Liver (tissue), 3 donors: ENCODE results near the gene ETFA.

Experiments used
- EGR1 ChIP-seq, 2 donors: IDR thresholded peaks; 2 replicates each; pipeline ENCODE4 v1.6.1; 2016 to 2018; ENCODE audit warnings: antibody characterized with exemption in 2 of 2, low read depth in 2 of 2
- FOXA1 ChIP-seq: IDR thresholded peaks from 2 replicates; pipeline ENCODE4 v1.6.1; 2016; ENCODE audit warnings: antibody characterized with exemption
- JUND ChIP-seq, 2 donors: IDR thresholded peaks; 2 replicates each; pipeline ENCODE4 v1.6.1; 2016; ENCODE audit warnings: antibody characterized with exemption in 2 of 2
- SP1 ChIP-seq: IDR thresholded peaks from 2 replicates; pipeline ENCODE4 v1.6.1; 2018; ENCODE audit warnings: antibody characterized with exemption, mild to moderate bottlenecking
- TAF1 ChIP-seq: conservative IDR thresholded peaks from 2 replicates; pipeline ENCODE4 v1.6.1; 2016; ENCODE audit warnings: antibody characterized with exemption, mild to moderate bottlenecking
- YY1 ChIP-seq: IDR thresholded peaks from 2 replicates; pipeline ENCODE4 v1.6.1; 2016; ENCODE audit warnings: antibody characterized with exemption, mild to moderate bottlenecking
- ZBTB33 ChIP-seq: IDR thresholded peaks from 2 replicates; pipeline ENCODE4 v1.6.1; 2016; ENCODE audit warnings: antibody characterized with exemption
- TF ChIP-seq, protein P1 (sequence below): IDR thresholded peaks from 2 replicates; pipeline ENCODE4 v1.6.1; 2016; ENCODE audit warnings: antibody characterized with exemption, mild to moderate bottlenecking
- TF ChIP-seq, protein P2 (sequence below): fragments of 150-350 bp; IDR thresholded peaks from 2 replicates; pipeline ENCODE4 v1.5.1; 2017; ENCODE audit warnings: improper control_type of control experiment, low read depth, low read length; ENCODE audit not compliant: missing input control
- TF ChIP-seq, protein P3 (sequence below): IDR thresholded peaks from 2 replicates; pipeline ENCODE4 v1.6.1; 2016; ENCODE audit warnings: antibody characterized with exemption
- TF ChIP-seq, protein P4 (sequence below): IDR thresholded peaks from 2 replicates; pipeline ENCODE4 v1.6.1; 2016; ENCODE audit warnings: antibody characterized with exemption
- donor health status: healthy.
- donor health status: healthy.

DNA sequence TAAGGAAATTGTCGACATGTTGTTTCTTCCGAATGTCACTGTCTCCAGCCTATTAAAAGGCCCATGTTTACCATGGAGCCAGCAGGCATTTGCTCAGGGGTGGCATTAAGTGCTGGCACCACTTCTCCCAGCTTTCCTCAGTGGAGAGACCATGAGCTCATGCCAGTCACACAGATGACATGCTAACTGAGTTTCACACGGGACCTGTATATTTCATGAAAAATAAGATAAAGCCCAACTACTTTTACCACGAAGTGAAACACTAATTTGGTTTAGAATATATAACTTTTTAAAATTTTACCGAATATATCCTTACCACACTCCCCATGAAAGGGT is 93.4 kb downstream of the ETFA start:
- TF ChIP-seq, protein P1, sequence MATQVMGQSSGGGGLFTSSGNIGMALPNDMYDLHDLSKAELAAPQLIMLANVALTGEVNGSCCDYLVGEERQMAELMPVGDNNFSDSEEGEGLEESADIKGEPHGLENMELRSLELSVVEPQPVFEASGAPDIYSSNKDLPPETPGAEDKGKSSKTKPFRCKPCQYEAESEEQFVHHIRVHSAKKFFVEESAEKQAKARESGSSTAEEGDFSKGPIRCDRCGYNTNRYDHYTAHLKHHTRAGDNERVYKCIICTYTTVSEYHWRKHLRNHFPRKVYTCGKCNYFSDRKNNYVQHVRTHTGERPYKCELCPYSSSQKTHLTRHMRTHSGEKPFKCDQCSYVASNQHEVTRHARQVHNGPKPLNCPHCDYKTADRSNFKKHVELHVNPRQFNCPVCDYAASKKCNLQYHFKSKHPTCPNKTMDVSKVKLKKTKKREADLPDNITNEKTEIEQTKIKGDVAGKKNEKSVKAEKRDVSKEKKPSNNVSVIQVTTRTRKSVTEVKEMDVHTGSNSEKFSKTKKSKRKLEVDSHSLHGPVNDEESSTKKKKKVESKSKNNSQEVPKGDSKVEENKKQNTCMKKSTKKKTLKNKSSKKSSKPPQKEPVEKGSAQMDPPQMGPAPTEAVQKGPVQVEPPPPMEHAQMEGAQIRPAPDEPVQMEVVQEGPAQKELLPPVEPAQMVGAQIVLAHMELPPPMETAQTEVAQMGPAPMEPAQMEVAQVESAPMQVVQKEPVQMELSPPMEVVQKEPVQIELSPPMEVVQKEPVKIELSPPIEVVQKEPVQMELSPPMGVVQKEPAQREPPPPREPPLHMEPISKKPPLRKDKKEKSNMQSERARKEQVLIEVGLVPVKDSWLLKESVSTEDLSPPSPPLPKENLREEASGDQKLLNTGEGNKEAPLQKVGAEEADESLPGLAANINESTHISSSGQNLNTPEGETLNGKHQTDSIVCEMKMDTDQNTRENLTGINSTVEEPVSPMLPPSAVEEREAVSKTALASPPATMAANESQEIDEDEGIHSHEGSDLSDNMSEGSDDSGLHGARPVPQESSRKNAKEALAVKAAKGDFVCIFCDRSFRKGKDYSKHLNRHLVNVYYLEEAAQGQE, result no peak
- TF ChIP-seq, protein P2, sequence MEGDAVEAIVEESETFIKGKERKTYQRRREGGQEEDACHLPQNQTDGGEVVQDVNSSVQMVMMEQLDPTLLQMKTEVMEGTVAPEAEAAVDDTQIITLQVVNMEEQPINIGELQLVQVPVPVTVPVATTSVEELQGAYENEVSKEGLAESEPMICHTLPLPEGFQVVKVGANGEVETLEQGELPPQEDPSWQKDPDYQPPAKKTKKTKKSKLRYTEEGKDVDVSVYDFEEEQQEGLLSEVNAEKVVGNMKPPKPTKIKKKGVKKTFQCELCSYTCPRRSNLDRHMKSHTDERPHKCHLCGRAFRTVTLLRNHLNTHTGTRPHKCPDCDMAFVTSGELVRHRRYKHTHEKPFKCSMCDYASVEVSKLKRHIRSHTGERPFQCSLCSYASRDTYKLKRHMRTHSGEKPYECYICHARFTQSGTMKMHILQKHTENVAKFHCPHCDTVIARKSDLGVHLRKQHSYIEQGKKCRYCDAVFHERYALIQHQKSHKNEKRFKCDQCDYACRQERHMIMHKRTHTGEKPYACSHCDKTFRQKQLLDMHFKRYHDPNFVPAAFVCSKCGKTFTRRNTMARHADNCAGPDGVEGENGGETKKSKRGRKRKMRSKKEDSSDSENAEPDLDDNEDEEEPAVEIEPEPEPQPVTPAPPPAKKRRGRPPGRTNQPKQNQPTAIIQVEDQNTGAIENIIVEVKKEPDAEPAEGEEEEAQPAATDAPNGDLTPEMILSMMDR, result no peak
- no peak for TF ChIP-seq ZBTB33
- TF ChIP-seq, protein P3, sequence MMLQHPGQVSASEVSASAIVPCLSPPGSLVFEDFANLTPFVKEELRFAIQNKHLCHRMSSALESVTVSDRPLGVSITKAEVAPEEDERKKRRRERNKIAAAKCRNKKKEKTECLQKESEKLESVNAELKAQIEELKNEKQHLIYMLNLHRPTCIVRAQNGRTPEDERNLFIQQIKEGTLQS, result no peak
- no peak for TF ChIP-seq SP1
- no peak for TF ChIP-seq JUND (IDR thresholded peaks at IDR 0.05)
- TF ChIP-seq FOXA1, result no peak
- no peak for TF ChIP-seq TAF1
- TF ChIP-seq YY1, result no peak
- no peak for TF ChIP-seq EGR1 (IDR thresholded peaks at IDR 0.05; ENCODE audit: low read depth in 2 of 2)
- TF ChIP-seq, protein P4, sequence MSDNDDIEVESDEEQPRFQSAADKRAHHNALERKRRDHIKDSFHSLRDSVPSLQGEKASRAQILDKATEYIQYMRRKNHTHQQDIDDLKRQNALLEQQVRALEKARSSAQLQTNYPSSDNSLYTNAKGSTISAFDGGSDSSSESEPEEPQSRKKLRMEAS, result no peak
